OCI-LY1 (cell line): ENCODE measurements around the gene SLC35F3.

ENCODE experiments used
- CTCF ChIP-seq: fragments of 200-600 bp; sonication (generic), shearing (Covaris generic); IDR thresholded peaks from 2 replicates; pipeline ENCODE4 v1.5.1; 2017; ENCODE audit warnings: mild to moderate bottlenecking, antibody characterized with exemption, low read length, moderate library complexity, mixed read lengths
- EZH2 ChIP-seq: fragments of 200-600 bp; sonication (generic), shearing (Covaris generic); IDR thresholded peaks from 2 replicates; pipeline ENCODE4 v1.8.0; 2017; ENCODE audit warnings: borderline replicate concordance, mixed run types, mild to moderate bottlenecking, antibody characterized with exemption, low read length, moderate library complexity, mixed read lengths

DNA sequence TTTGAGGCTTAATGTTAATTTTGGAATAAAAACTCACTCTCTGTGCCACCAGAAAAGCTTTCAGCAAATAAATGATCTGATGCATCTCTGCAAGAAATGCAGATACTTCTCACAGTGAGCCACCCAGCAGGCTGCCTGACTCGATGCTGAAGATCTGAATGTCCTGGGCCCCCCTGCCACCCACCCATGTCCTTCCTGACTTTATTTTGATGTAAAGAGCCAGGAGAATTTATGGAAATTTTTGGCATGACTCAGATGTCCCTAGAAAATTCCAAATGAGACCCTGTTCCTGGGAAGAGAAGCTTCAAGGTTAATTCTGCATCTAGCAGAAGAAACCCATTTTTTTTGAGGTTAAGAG lies 406.0 kb downstream of the SLC35F3 start:
- TF ChIP-seq CTCF (no peak), EZH2 (no peak)
